Activated CD4-positive, CD25-positive, alpha-beta regulatory T cell (primary cell): Measurements from ENCODE around the gene CALN1.
"Not testable (repeated sequence)": the region's sequence is repeated elsewhere in the genome, so short reads cannot be mapped to it uniquely, and the experiment has no call there.

ENCODE experiments used
- DNase-seq, 4 experiments: peaks; one replicate each; lab custom pipeline; 2025; lab: John Stamatoyannopoulos, UW

The CALN1 gene

GRCh38 chr7:72408966-72409637 is 3.0 kb downstream of the CALN1 start:
- no peak for DNase-seq

- no peak for DNase-seq
Measured at GRCh38 chr7:72406820-72407403, 5.2 kb downstream of the CALN1 start.

GRCh38 chr7:72405871-72406270 is 6.3 kb downstream of the CALN1 start:
- no peak for DNase-seq

GRCh38 chr7:72405418-72405817 is 6.7 kb downstream of the CALN1 start:
- DNase-seq: no peak

GRCh38 chr7:72404743-72405142 is 7.4 kb downstream of the CALN1 start:
- DNase-seq: no peak

GRCh38 chr7:72403458-72404076 is 8.6 kb downstream of the CALN1 start:
- no peak for DNase-seq

GRCh38 chr7:72394016-72394415 is 18.1 kb downstream of the CALN1 start:
- no peak for DNase-seq

GRCh38 chr7:72391821-72392377 is 20.2 kb downstream of the CALN1 start:
- DNase-seq: no peak

- no peak for DNase-seq
Measured at GRCh38 chr7:72386118-72386517, 26.0 kb downstream of the CALN1 start.

- DNase-seq: no peak
Measured at GRCh38 chr7:72362246-72362645, 49.9 kb downstream of the CALN1 start.

GRCh38 chr7:72345208-72345727 is 66.9 kb downstream of the CALN1 start:
- DNase-seq: no peak

- DNase-seq: no peak
Measured at GRCh38 chr7:72343991-72344390, 68.1 kb downstream of the CALN1 start.

- not testable (repeated sequence) for DNase-seq
Measured at GRCh38 chr7:72343354-72343753, 68.8 kb downstream of the CALN1 start.

GRCh38 chr7:72337390-72338167 is 74.6 kb downstream of the CALN1 start:
- no peak for DNase-seq

GRCh38 chr7:72336632-72337389 is 75.3 kb downstream of the CALN1 start:
- DNase-seq: no peak

GRCh38 chr7:72336382-72336631 is 75.8 kb downstream of the CALN1 start:
- no peak for DNase-seq

- no peak for DNase-seq
Measured at GRCh38 chr7:72335561-72336381, 76.4 kb downstream of the CALN1 start.

GRCh38 chr7:72334698-72335097 is 77.4 kb downstream of the CALN1 start:
- DNase-seq: no peak

GRCh38 chr7:72334066-72334465 is 78.1 kb downstream of the CALN1 start:
- no peak for DNase-seq

- no peak for DNase-seq
Measured at GRCh38 chr7:72326811-72327210, 85.3 kb downstream of the CALN1 start.

GRCh38 chr7:72326365-72326764 is 85.8 kb downstream of the CALN1 start:
- DNase-seq: no peak
